ENCODE measurements around the gene ZNF341.

Gene ZNF341

DNA sequence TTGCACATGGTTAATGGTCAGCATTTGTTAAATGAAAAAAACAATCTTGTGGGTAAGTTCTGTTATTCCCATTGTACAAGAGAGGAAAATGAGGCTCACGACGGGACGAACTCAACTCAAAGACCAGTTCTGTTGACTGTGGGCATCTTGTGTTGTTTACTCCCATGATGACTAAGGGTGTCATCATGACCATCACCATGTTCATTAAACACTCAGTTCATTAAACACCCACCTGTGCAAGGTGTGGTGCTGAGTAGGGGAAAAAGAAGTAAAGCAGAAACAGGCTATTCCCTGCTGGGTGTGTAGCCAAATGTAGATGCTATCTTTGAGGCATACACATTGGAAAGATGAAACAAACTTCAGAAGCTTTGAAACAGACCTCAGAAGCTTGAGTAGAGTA, 83.9 kb downstream of the ZNF341 start:
- TF ChIP-seq, protein P1, sequence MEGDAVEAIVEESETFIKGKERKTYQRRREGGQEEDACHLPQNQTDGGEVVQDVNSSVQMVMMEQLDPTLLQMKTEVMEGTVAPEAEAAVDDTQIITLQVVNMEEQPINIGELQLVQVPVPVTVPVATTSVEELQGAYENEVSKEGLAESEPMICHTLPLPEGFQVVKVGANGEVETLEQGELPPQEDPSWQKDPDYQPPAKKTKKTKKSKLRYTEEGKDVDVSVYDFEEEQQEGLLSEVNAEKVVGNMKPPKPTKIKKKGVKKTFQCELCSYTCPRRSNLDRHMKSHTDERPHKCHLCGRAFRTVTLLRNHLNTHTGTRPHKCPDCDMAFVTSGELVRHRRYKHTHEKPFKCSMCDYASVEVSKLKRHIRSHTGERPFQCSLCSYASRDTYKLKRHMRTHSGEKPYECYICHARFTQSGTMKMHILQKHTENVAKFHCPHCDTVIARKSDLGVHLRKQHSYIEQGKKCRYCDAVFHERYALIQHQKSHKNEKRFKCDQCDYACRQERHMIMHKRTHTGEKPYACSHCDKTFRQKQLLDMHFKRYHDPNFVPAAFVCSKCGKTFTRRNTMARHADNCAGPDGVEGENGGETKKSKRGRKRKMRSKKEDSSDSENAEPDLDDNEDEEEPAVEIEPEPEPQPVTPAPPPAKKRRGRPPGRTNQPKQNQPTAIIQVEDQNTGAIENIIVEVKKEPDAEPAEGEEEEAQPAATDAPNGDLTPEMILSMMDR (IDR thresholded peaks at IDR 0.05; ENCODE audit: control extremely low read depth, extremely low read depth, low read depth, missing control alignments), result no peak
- ChIA-PET POLR2A (no interaction called here), CTCF (interaction anchor here (1.6 kb wide), 1 partner anchor 11 kb away, joined by 4 read pairs; no protein-coding TSS in a partner anchor)
- no peak for DNase-seq (ENCODE audit: extremely low spot score)

DNA sequence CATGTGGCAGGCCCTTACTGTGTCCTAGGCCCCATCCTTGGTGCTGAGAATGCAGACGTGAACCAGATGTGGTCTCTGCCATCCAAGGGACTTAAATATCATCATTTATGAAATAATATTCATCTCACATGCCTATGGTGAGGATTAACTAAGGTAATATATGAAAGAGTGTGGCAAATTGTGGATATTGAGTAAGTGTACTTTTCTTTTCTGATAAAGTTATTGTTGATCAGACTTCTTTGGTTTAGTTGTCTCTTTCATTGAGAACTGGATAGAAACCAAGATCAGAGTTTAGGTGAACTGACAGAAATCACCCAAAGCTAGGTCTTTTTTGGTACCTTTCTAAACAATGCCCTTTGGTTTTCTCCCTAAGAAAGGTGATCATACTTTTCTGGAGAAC, 84.4 kb downstream of the ZNF341 start:
- ChIA-PET CTCF (interaction anchor here (1.6 kb wide), 1 partner anchor 11 kb away, joined by 4 read pairs; no protein-coding TSS in a partner anchor), POLR2A (no interaction called here)
- TF ChIP-seq, protein P1 (IDR thresholded peaks at IDR 0.05; ENCODE audit: control extremely low read depth, extremely low read depth, low read depth, missing control alignments), result no peak
- no peak for DNase-seq (ENCODE audit: extremely low spot score)

GRCh38 chr20:33817411-33817810, 85.6 kb downstream of the ZNF341 start:
- POLR2A ChIA-PET, result no interaction called here
- CTCF ChIA-PET, result interaction anchor here (0.8 to 2.5 kb wide), 3 partner anchors 10 to 46 kb away, joined by 3 to 7 read pairs (median 3); no protein-coding TSS in a partner anchor

DNA sequence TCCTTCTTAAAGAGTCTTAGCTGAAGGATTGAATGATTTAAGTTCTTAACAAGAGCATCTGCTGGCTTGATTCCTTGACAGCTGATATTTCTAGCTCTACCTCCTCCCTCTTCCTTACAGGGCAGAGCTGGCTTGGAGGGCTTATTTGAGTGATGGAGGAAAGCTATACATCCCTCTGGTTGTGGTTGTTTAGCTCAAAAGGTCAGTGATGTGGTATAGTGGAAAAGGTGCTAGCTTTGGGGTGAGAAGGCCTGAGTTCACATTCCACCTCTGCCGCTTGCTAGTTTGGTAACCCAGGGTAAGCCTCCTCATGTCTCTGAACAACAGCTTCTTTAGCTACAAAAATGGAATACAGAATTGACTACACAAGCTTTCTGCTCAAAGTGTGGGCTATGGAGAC, 87.7 kb downstream of the ZNF341 start:
- TF ChIP-seq, protein P1 (IDR thresholded peaks at IDR 0.05; ENCODE audit: control extremely low read depth, extremely low read depth, low read depth, missing control alignments), result no peak
- no peak for DNase-seq (ENCODE audit: extremely low spot score)
- POLR2A ChIA-PET, result no interaction called here
- CTCF ChIA-PET, result interaction anchor here (0.7 to 2.5 kb wide), 4 partner anchors 8 to 17 kb away, joined by 3 to 9 read pairs (median 5); no protein-coding TSS in a partner anchor

More at GRCh38 chr20:33817411-33817810, 85.6 kb downstream of the ZNF341 start:
- TF ChIP-seq, protein P1 (IDR thresholded peaks at IDR 0.05; ENCODE audit: control extremely low read depth, extremely low read depth, low read depth, missing control alignments), result no peak
- DNase-seq (ENCODE audit: extremely low spot score), result no peak

GRCh38 chr20:33820362-33820761, 88.6 kb downstream of the ZNF341 start:
- no peak for DNase-seq (ENCODE audit: extremely low spot score)
- TF ChIP-seq, protein P1 (IDR thresholded peaks at IDR 0.05; ENCODE audit: control extremely low read depth, extremely low read depth, low read depth, missing control alignments), result no peak
- ChIA-PET POLR2A (interaction anchor here (0.8 kb wide), 1 partner anchor 20 kb away, joined by 3 read pairs; no protein-coding TSS in a partner anchor), CTCF (interaction anchor here (1.4 to 1.8 kb wide), 2 partner anchors 16 to 88 kb away, joined by 5 to 9 read pairs; no protein-coding TSS in a partner anchor)

GRCh38 chr20:33821270-33821836, 89.6 kb downstream of the ZNF341 start:
- ChIA-PET CTCF (interaction anchor here (0.6 to 1.4 kb wide), 2 partner anchors 9 to 89 kb away, joined by 3 to 5 read pairs; no protein-coding TSS in a partner anchor), POLR2A (no interaction called here)

More at GRCh38 chr20:33821270-33821836, 89.6 kb downstream of the ZNF341 start:
- no peak for DNase-seq (ENCODE audit: extremely low spot score)
- TF ChIP-seq, protein P1 (IDR thresholded peaks at IDR 0.05; ENCODE audit: control extremely low read depth, extremely low read depth, low read depth, missing control alignments), result no peak
